Measurements from ENCODE around the gene OR6S1.

DNA sequence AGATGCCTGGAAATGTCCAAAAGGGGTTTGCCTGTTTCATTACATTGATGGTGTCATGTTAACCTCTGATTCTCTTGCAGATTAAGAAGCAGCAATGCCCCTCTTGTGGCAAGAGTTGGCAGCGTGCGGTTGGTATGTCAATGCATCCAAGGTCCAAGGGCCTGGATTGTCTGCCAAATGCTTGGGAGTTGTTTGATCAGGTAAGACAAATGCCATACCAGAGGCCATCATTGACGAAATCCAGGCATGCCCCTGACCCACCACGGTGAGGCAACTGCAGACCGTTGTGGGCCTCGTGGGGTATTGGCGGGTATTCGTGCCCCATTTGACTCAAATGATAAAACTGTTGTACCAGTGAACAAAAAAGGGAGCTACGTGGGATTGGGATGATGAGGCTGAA lies 38.9 kb downstream of the OR6S1 start:
- TF ChIP-seq RARB (CRISPR knock-in tag; IDR thresholded peaks at IDR 0.05) (no peak), GLIS3 (CRISPR knock-in tag; IDR thresholded peaks at IDR 0.05) (no peak), ZFP30 (CRISPR knock-in tag; IDR thresholded peaks at IDR 0.05) (no peak), BACH2 (CRISPR knock-in tag; IDR thresholded peaks at IDR 0.05; ENCODE audit: borderline replicate concordance) (no peak), ZFP3 (CRISPR knock-in tag; IDR thresholded peaks at IDR 0.05) (no peak), CSDC2 (CRISPR knock-in tag; IDR thresholded peaks at IDR 0.05) (no peak)
- TF ChIP-seq, protein P1, sequence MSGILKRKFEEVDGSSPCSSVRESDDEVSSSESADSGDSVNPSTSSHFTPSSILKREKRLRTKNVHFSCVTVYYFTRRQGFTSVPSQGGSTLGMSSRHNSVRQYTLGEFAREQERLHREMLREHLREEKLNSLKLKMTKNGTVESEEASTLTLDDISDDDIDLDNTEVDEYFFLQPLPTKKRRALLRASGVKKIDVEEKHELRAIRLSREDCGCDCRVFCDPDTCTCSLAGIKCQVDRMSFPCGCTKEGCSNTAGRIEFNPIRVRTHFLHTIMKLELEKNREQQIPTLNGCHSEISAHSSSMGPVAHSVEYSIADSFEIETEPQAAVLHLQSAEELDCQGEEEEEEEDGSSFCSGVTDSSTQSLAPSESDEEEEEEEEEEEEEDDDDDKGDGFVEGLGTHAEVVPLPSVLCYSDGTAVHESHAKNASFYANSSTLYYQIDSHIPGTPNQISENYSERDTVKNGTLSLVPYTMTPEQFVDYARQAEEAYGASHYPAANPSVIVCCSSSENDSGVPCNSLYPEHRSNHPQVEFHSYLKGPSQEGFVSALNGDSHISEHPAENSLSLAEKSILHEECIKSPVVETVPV (CRISPR knock-in tag; IDR thresholded peaks at IDR 0.05), result no peak
- TF ChIP-seq, protein P2, sequence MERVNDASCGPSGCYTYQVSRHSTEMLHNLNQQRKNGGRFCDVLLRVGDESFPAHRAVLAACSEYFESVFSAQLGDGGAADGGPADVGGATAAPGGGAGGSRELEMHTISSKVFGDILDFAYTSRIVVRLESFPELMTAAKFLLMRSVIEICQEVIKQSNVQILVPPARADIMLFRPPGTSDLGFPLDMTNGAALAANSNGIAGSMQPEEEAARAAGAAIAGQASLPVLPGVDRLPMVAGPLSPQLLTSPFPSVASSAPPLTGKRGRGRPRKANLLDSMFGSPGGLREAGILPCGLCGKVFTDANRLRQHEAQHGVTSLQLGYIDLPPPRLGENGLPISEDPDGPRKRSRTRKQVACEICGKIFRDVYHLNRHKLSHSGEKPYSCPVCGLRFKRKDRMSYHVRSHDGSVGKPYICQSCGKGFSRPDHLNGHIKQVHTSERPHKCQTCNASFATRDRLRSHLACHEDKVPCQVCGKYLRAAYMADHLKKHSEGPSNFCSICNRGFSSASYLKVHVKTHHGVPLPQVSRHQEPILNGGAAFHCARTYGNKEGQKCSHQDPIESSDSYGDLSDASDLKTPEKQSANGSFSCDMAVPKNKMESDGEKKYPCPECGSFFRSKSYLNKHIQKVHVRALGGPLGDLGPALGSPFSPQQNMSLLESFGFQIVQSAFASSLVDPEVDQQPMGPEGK (CRISPR knock-in tag; IDR thresholded peaks at IDR 0.05; ENCODE audit: borderline replicate concordance), result no peak
- TF ChIP-seq, protein P3, sequence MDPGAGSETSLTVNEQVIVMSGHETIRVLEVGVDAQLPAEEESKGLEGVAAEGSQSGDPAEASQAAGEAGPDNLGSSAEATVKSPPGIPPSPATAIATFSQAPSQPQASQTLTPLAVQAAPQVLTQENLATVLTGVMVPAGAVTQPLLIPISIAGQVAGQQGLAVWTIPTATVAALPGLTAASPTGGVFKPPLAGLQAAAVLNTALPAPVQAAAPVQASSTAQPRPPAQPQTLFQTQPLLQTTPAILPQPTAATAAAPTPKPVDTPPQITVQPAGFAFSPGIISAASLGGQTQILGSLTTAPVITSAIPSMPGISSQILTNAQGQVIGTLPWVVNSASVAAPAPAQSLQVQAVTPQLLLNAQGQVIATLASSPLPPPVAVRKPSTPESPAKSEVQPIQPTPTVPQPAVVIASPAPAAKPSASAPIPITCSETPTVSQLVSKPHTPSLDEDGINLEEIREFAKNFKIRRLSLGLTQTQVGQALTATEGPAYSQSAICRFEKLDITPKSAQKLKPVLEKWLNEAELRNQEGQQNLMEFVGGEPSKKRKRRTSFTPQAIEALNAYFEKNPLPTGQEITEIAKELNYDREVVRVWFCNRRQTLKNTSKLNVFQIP (CRISPR knock-in tag; IDR thresholded peaks at IDR 0.05; ENCODE audit: borderline replicate concordance, low read depth), result no peak
